ENCODE results near the gene GRIK2. TPM values are rescaled to one million over a fixed set of nuclear protein-coding genes. Genes with fewer than 3 reads are reported as not detected.

Gene GRIK2
- total RNA-seq, 1 experiment from 2014 or later = 0.70 TPM

DNA sequence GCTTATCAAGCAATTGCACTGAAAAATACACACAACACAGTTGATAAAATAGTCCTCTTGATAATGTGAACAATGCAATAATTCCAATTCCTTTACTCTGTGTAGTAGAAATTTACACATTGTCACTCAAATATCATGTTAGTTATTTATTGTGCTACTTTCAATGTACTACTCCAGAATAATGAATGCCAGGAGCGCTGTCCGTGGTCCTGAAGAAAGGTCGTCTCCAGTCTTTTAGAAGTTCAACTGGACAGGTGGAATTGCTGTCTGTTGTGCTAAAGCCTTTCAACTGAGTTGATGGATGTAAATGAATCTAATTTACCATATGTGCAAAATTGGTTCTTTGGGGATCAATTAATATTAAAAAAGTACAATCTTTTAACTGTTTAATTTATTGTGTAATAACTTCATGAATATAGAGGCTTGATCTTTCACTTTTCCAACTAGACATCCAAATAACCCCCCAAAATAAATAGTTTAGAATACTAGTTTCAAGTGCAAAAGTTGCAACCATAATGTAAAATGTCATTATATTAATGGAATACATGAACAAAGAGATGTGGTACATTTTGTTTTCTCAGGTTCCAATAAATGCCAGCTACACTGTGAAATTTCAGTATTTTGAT, 3.2 kb downstream of the GRIK2 start:
- peaks cover 83% of the 10 kb centered on the region for H3K27me3 Mint-ChIP-seq (ENCODE audit: low read depth)
- Histone ChIP-seq H3K9me3 (ENCODE audit: control insufficient read depth, low read depth, low read length) (no peaks in the 10 kb centered on the region), H3K27ac (ENCODE audit: insufficient read length, low read depth, low read length) (no peak overlapping the region), H2AK5ac (ENCODE audit: insufficient read length, low read length) (no peak overlapping the region), H3K14ac (ENCODE audit: insufficient read depth, low read length) (no peak overlapping the region), H3K23ac (ENCODE audit: insufficient read length, low read depth, low read length) (no peak overlapping the region), H3K18ac (ENCODE audit: insufficient read length, low read depth, low read length) (no peak overlapping the region), H2BK120ac (ENCODE audit: low read depth, low read length, poor library complexity, severe bottlenecking) (no peak overlapping the region), H4K5ac (ENCODE audit: insufficient read length, low read depth, low read length) (no peak overlapping the region), H3T11ph (ENCODE audit: low read length) (no peak overlapping the region), H4K91ac (ENCODE audit: insufficient read length, low read depth, low read length) (no peak overlapping the region), H3K23me2 (ENCODE audit: insufficient read length, low read depth, low read length, poor library complexity, severe bottlenecking) (peaks cover 28% of the 10 kb centered on the region), H3K79me2 (ENCODE audit: insufficient read depth, low read length) (no peaks in the 10 kb centered on the region), H2BK15ac (ENCODE audit: low read depth, low read length) (no peak overlapping the region), H2BK12ac (ENCODE audit: insufficient read length, low read depth, low read length) (no peak overlapping the region), H4K8ac (replicated peaks; ENCODE audit: insufficient read length, low read depth, low read length) (no peak overlapping the region), H2BK20ac (ENCODE audit: low read depth, low read length, poor library complexity, severe bottlenecking) (no peak overlapping the region), H2AFZ (ENCODE audit: low read length) (no peak overlapping the region), H3K9ac (ENCODE audit: extremely low read depth, insufficient read length, low read length) (no peak overlapping the region), H3K4me2 (ENCODE audit: insufficient read depth, insufficient read length, low read length) (no peak overlapping the region), H3K27me3 (ENCODE audit: insufficient read depth, low read length) (peaks cover 5% of the 10 kb centered on the region; the same call in 1 of the 2 replicates), H4K20me1 (ENCODE audit: control insufficient read depth, insufficient read depth, insufficient read length) (no peaks in the 10 kb centered on the region), H3K56ac (ENCODE audit: insufficient read length, low read depth, low read length) (no peak overlapping the region), H3K4me1 (ENCODE audit: insufficient read depth, low read length) (peaks cover 7% of the 10 kb centered on the region; the same call in 1 of the 2 replicates), H3K4ac (ENCODE audit: low read depth, low read length) (no peak overlapping the region), H3K79me1 (ENCODE audit: insufficient read depth, low read depth, low read length, poor library complexity, severe bottlenecking) (no peaks in the 10 kb centered on the region), H2BK5ac (ENCODE audit: insufficient read length, low read length) (no peak overlapping the region)
- peak; percentile 46 for DNase-seq
- H3K4me1 Mint-ChIP-seq = peaks cover 29 to 34% of the 10 kb centered on the region in 2 experiments
- H3K4me3 Mint-ChIP-seq = no peak overlapping the region
- no peak overlapping the region for H3K27ac Mint-ChIP-seq
- WGBS (ENCODE audit: extremely low coverage, insufficient read length, low lambda C conversion rate) = no CpG with 5 or more reads among the region's 3 CpGs
- TF ChIP-seq, protein P1, sequence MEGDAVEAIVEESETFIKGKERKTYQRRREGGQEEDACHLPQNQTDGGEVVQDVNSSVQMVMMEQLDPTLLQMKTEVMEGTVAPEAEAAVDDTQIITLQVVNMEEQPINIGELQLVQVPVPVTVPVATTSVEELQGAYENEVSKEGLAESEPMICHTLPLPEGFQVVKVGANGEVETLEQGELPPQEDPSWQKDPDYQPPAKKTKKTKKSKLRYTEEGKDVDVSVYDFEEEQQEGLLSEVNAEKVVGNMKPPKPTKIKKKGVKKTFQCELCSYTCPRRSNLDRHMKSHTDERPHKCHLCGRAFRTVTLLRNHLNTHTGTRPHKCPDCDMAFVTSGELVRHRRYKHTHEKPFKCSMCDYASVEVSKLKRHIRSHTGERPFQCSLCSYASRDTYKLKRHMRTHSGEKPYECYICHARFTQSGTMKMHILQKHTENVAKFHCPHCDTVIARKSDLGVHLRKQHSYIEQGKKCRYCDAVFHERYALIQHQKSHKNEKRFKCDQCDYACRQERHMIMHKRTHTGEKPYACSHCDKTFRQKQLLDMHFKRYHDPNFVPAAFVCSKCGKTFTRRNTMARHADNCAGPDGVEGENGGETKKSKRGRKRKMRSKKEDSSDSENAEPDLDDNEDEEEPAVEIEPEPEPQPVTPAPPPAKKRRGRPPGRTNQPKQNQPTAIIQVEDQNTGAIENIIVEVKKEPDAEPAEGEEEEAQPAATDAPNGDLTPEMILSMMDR (conservative IDR thresholded peaks at IDR 0.05) = no peak
- no peaks in the 10 kb centered on the region; a peak in 1 of 5 replicates for H3K9me3 Mint-ChIP-seq
- H3K36me3 Mint-ChIP-seq (ENCODE audit: insufficient read depth in 1 of 3, low read depth in 3 of 3) = no peaks in the 10 kb centered on the region; a peak in 1 of 7 replicates

All from H9 (cell line).